ENCODE results near the gene FALEC.

GRCh38 chr1:150554086-150554452 is 38.5 kb downstream of the FALEC start:
- TF ChIP-seq CTCF (conservative IDR thresholded peaks at IDR 0.05; ENCODE audit: low read depth in 2 of 2), result no peak
- no peak for TF ChIP-seq POLR2AphosphoS5 (IDR thresholded peaks at IDR 0.05; ENCODE audit: low read depth)
- TF ChIP-seq EZH2 (IDR thresholded peaks at IDR 0.05; ENCODE audit: low read depth, unreplicated experiment), result no peak

Data from GM23338 (cell line).